CD4-positive, alpha-beta T cell treated with Interleukin-6 for 4 hours (primary cell): ENCODE measurements around the gene SHROOM3.

Experiments
- DNase-seq: peaks from one replicate; pipeline ENCODE4 v3.0.0-alpha.2; 2020; ENCODE audit warnings: mixed read lengths

SHROOM3 gene

DNA sequence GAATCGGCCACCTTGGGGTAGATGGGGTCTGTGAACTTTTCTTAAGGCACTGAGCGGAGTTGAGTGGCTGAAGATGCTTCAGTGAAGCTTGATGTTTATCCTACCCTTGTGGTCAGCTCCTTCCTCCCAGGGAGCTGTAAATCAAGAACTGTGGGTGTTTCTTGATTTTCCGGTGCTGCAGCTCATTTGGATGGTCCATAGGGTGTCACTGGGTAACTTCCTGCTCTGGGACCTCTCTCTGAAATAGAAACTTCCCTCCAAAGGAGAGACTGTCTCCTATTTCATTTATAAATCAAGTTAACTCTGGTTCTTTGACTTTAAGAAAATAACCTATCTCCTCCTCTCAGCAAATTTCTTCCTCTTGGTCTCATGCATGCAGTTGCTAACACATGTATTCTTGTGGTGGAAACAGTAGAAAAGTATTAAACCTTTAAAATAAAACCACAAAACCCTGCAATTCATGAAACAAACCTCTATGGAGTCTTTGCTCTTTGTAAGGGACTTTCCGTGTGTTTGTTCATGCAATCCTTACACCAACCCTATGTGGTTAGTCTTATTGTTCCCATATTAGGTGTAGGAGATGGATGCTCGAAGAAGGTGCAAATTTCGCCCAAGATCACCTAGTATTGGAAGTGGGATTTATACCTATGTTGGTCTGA, 110.3 kb downstream of the SHROOM3 start:
- DNase-seq: no peak

- no peak for DNase-seq
Measured at GRCh38 chr4:76546327-76546726, 111.3 kb downstream of the SHROOM3 start.

DNA sequence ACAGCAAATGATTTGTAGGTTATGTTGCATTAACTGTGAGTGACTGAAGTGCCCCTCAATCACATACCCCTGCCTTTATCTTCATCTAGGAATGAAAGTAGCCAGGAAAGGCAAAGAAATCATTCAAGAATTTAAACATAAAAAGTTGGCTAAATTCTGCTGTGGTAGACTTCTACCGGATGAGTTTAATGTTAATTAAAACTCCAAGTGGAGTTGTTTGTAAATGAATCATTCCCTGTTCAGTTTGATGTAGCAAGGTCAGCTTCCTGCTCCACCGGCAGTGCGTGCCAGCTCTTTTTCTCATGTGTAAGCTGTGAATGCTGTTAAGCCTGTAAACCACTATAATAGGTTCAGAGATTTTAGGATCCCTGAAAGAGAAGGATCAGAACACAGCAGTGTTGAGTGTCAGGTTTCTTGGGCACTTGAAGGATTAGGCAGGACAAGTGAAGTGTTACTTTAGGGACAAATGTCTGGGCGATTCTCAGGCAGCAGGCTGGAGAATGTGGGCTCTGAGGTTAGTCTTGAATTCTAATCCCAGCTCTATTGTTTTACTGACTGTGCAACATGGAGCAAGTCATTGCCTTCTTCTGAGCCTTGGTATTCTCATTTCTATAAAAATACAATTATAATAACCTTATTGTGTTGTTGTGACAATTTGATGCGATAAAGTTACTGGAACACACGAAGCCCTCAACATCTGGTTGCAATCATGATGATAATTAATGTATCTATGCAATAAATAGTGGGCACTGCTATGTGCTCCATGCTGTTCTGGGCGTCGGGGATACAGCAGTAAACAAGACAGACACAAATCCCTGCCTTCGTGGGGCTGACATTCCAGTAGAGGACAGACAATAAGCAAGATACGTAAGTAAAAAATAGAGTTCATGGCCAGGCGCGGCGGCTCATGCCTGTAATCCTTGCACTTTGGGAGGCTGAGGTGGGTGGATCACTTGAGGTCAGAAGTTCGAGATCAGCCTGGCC, 112.0 kb downstream of the SHROOM3 start:
- no peak for DNase-seq

- no peak for DNase-seq
Measured at GRCh38 chr4:76548704-76549103, 113.7 kb downstream of the SHROOM3 start.

DNA sequence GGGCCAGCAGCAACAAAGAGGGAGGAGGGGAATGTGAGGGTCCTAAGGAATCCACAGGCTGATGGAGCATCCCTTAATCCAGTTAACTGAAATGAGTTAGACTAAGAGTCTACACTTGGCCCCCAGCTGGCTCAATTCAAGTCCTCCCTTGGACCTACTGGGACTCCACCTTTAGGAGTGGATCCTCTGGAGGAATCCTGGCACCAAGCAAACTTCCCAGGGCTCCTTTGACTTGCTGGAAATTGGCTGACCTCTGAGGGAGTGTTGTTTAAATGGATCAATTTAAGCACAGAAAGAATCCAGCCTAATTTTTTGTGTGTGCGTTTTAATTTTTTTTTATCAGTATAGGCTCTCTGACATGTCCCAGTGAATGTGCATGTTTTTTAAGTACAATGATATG, 114.7 kb downstream of the SHROOM3 start:
- DNase-seq: no peak

- no peak for DNase-seq
Measured at GRCh38 chr4:76550966-76551780, 116.1 kb downstream of the SHROOM3 start.

DNA sequence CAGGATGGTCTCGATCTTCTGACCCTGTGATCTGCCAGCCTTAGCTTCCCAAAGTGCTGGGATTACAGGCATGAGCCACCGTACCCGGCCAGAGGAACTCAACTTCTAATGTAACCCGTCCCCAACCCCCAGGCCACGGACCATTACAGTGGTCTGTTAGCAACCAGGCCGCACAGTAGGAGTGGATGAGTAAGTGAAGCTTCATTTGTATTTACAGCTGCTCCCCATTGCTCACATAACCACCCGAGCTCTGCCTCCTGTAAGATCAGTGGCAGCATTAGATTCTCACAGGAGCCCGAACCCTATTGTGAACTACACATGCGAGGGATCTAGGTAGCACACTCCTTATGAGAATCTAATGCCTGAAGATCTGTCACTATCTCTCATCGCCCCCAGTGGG, 119.6 kb downstream of the SHROOM3 start:
- no peak for DNase-seq

DNA sequence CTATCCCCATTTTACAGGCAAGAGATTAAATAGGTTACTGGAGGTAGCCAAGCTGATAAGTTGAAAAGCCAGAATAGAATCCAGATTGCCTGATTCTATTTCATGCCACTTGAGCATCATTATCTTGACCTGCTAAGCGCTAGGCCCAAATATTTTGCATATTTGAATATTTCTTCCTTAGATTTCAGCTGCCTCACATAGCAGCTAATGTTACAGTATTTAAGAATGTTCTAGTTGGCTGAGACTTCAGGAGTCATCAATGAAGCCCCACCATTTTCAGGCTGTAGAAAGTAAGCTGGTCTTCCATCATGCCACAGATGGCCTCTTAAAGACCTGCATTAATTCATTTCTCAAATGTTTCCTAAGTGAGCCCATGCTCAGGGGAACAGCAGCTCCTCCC, 121.4 kb downstream of the SHROOM3 start:
- DNase-seq: no peak

GRCh38 chr4:76558396-76559235, 123.6 kb downstream of the SHROOM3 start:
- no peak for DNase-seq

GRCh38 chr4:76559236-76560071, 124.4 kb downstream of the SHROOM3 start:
- no peak for DNase-seq

GRCh38 chr4:76562161-76562560, 127.1 kb downstream of the SHROOM3 start:
- no peak for DNase-seq

- DNase-seq: no peak
Measured at GRCh38 chr4:76562836-76563453, 127.9 kb downstream of the SHROOM3 start.

DNA sequence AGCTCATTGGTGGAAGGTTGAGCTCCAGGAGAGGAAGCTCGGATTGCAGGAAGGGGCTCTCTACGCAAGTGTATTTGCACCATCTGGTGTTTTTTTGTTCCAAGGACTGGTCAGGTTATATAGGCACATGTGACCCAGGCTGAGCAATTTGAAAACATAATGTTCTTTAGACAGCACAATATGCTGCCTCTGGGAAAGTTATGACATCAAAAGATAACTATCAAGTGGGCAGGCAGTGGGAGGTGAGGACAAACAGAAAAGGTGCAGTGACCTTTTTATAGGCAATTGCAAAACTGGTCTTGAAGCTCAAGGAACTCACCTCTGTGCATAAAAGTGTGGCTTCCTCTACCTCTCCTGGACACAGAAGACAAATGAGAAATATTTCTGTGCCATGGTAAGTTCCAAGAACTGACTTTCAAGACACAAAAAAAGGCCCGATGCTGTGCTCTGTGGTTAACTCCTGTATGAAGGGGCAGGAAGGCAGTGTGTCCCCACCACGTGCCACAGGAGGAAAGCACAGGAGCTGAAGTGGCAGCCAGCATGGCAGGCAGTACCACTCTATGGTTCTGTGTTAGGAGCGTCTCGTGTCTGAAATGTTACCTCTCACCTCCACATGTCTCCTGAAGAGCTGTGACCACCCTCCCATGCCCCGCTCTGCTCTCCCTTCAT, 128.6 kb downstream of the SHROOM3 start:
- no peak for DNase-seq

- no peak for DNase-seq
Measured at GRCh38 chr4:76564123-76564915, 129.3 kb downstream of the SHROOM3 start.

GRCh38 chr4:76568262-76568661, 133.2 kb downstream of the SHROOM3 start:
- no peak for DNase-seq

DNA sequence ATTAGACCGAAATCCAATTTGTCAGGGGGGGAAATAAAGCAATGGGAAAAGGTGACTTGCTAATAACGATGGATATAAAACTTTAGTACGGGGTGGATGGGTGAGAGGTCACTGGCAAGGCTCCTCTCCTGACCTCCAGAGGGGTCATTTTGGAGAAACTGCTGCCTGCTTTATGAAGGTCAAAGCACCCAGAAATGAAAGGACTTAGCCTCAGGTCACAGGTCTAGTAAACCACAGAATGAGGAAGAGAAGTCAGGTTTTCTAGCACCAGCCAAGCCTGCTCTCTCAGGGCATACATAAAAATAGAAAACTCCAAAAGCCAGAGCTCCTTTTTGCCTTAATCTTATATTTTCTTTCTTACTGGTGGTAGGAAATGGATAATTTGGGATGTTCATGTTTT, 134.2 kb downstream of the SHROOM3 start:
- no peak for DNase-seq

GRCh38 chr4:76569706-76570105, 134.7 kb downstream of the SHROOM3 start:
- no peak for DNase-seq

GRCh38 chr4:76570141-76570973, 135.3 kb downstream of the SHROOM3 start:
- no peak for DNase-seq
